Retinal pigment epithelial cell (primary cell): ENCODE results near the gene IL6ST.
"Not testable (repeated sequence)": the region's sequence is repeated elsewhere in the genome, so short reads cannot be mapped to it uniquely, and the experiment has no call there.

Experiments used
- DNase-seq: peaks from one replicate; pipeline ENCODE4 v3.0.0-alpha.2; 2010; ENCODE audit warnings: low read depth
- H3K4me3 ChIP-seq: 2 replicates; pipeline ENCODE4 v1.5.1; 2011; ENCODE audit warnings: mild to moderate bottlenecking, low read length, control low read depth, moderate library complexity
- CTCF ChIP-seq: conservative IDR thresholded peaks from 2 replicates; pipeline ENCODE4 v1.5.1; 2011; ENCODE audit warnings: low read depth, low read length, control low read depth, inconsistent platforms

Gene IL6ST

DNA sequence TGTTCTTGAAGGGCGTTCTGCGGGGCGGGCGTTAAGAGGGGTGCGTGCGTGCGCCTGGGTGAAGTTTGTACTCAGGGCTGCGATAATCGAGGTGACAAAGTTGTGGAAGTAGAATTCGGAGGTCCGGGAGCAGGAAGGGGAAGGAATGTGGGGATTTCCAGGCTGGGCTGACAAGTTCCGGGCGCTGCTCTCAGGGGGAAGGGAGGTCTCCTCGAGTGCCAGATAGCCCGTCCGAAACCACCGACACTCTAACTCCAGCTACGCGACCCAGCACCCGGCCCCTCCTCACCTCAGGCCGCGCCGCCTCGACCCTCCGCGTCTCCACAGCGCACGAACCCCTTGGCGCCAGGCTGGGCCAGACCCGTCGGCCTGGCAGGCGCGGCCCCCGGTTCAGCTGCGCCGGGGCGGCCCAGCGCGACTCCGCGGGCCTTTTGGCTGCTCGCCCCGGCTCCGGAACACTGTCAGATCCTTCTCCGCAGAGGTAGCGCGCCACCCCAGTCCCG, at the start of gene IL6ST:
Gene IL6ST, minus strand, starts transcription at position 469 of the 503 bp plus-strand sequence. CDS start 18,685 bp downstream, outside the sequence.
- no peak for DNase-seq
- no peak for TF ChIP-seq CTCF
- H3K4me3 ChIP-seq = peak within 1 kb of the TSS; percentile 65

DNA sequence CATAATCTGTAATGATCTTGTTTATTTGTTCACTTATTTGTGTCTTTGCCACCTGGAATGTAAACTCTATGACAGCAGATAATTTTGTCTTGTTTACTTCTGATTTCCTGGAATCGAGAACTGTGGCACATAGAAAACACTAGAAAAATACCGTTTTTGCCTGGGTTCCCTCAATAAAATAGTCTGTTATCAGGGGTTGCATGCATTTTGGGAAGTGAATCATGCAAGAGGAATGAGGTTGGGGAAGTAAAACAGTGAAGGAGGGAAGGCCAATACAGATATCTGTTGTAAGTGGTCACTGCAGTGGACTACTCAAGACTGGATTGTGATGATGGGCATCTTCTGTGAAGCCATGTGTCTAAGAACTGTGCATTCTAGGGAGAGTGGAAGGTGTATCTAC, 45.2 kb upstream of the IL6ST start:
- no peak overlapping the region for H3K4me3 ChIP-seq
- no peak for DNase-seq
- no peak for TF ChIP-seq CTCF

DNA sequence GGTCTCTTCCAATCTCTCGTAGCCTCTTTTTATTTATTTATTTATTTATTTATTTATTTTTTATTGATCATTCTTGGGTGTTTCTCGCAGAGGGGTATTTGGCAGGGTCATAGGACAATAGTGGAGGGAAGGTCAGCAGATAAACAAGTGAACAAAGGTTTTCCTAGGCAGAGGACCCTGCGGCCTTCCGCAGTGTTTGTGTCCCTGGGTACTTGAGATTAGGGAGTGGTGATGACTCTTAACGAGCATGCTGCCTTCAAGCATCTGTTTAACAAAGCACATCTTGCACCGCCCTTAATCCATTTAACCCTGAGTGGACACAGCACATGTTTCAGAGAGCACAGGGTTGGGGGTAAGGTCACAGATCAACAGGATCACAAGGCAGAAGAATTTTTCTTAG, 43.4 kb upstream of the IL6ST start:
- not testable (repeated sequence) for H3K4me3 ChIP-seq, DNase-seq

GRCh38 chr5:56037531-56038010, 42.8 kb upstream of the IL6ST start:
- no peak for TF ChIP-seq CTCF
- no peak for DNase-seq
- no peak overlapping the region for H3K4me3 ChIP-seq

DNA sequence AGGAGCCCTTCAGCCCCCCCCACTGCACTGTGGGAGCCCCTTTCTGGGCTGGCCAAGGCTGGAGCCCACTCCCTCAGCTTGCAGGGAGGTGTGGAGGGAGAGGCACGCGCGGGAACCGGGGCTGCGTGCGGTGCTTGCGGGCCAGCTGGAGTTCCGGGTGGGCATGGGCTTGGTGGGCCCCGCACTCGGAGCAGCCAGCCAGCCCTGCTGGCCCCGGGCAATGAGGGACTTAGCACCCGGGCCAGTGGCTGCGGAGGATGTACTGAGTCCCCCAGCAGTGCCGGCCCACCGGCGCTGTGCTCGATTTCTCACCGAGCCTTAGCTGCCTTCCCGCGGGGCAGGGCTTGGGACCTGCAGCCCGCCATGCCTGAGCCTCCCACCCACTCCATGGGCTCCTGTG, 40.6 kb upstream of the IL6ST start:
- DNase-seq, H3K4me3 ChIP-seq: not testable (repeated sequence)

DNA sequence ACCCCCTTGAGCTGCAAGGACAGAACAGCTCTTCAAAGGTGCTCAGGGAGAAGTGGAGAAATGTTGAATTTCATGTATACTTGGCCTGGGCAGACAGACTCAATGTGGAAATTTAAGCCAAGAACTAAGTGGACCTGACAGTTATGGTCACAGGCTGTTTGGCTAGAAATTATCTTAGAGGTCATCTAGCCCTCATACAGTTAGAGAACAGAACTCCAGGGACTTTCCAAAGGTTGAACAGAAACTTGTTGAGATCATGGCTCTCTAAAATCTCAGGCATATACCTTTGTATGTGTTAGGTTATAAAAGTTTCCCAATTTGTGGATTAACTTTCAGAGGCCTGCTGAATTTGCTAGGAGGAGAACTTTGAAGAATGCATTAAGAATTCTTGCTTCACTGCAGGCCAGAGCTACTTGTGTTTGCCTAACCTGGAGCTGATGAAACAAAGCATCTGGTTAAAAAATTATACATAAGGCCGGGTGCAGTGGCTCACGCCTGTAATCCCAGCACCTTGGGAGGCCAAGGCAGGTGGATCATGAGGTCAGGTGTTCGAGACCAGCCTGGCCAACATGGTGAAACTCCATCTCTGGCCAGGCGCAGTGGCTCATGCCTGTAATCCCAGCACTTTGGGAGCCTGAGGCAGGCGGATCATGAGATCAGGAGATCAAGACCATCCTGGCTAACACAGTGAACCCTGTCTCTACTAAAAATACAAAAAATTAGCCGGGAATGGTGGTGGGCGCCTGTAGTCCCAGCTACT, 35.3 kb upstream of the IL6ST start:
- DNase-seq, H3K4me3 ChIP-seq: not testable (repeated sequence)

DNA sequence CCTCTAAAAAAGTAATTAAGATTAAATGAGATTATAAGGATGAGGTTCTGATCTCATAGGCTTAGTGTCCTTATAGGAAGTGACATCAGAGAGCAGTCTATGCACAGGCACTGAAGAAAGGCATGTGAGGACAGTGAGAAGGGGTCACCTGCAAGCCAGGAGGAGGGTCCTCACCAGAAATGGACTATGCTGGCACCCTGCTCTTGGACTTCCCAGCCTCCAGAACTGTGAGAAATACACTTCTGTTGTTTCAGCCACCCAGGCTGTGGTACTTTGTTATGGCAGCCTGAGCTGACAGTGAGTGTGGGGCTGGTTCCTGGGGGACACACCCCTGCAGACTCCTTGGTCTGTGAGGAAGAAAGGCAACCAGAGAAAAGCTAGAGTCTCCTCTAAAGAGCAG, 34.7 kb upstream of the IL6ST start:
- no peak for DNase-seq
- TF ChIP-seq CTCF = no peak
- H3K4me3 ChIP-seq = no peak overlapping the region

- no peak for TF ChIP-seq CTCF
- no peak for DNase-seq
- no peak overlapping the region for H3K4me3 ChIP-seq
These were observed 33.9 kb upstream of the IL6ST start for GRCh38 chr5:56028708-56029107.
